ENCODE results near the gene BUB1B.

DNA sequence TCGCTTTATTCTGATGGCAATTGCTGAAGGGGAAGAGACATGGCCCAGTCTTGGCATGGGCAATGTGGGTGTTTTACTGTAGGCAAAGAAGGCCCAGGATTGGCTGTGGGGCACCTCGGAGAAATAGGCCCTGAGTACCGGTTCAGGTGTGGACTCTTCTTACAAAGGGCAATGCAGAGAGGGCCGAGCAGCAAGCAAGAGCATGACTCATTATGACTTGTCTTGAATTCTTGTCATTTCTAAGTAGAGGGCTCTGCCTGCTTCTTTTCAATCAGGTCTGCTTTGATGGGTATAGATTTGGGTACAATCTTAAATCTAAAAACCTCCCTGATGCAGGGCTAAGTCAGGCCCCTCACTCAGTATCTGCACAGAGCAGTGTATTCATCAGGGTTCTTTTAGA lies 14.8 kb upstream of the BUB1B start:
- TF ChIP-seq, protein P1, sequence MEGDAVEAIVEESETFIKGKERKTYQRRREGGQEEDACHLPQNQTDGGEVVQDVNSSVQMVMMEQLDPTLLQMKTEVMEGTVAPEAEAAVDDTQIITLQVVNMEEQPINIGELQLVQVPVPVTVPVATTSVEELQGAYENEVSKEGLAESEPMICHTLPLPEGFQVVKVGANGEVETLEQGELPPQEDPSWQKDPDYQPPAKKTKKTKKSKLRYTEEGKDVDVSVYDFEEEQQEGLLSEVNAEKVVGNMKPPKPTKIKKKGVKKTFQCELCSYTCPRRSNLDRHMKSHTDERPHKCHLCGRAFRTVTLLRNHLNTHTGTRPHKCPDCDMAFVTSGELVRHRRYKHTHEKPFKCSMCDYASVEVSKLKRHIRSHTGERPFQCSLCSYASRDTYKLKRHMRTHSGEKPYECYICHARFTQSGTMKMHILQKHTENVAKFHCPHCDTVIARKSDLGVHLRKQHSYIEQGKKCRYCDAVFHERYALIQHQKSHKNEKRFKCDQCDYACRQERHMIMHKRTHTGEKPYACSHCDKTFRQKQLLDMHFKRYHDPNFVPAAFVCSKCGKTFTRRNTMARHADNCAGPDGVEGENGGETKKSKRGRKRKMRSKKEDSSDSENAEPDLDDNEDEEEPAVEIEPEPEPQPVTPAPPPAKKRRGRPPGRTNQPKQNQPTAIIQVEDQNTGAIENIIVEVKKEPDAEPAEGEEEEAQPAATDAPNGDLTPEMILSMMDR (IDR thresholded peaks at IDR 0.05; ENCODE audit: low read depth, low read length) = no peak
- TF ChIP-seq EZH2phosphoT487 (IDR thresholded peaks at IDR 0.05; ENCODE audit: low read depth) = no peak
